Left ventricle myocardium inferior (tissue), 1 donor: ENCODE data around the gene GPS1. TPM values are rescaled to one million over a fixed set of nuclear protein-coding genes. Genes with fewer than 3 reads are reported as not detected.

Experiments
- DNase-seq: peaks from one replicate; pipeline ENCODE4 v3.0.0-alpha.2; 2020
- H3K27ac ChIP-seq: fragments of 200-600 bp; replicated peaks from 2 replicates; pipeline ENCODE4 v1.8.0; 2021
- H3K27me3 ChIP-seq: fragments of 200-600 bp; 2 replicates; pipeline ENCODE4 v1.8.0; 2021; ENCODE audit warnings: low read depth
- H3K36me3 ChIP-seq: fragments of 200-600 bp; 2 replicates; pipeline ENCODE4 v1.8.0; 2021
- H3K4me1 ChIP-seq: fragments of 200-600 bp; 2 replicates; pipeline ENCODE4 v1.8.0; 2021
- H3K4me3 ChIP-seq: fragments of 200-600 bp; 2 replicates; pipeline ENCODE4 v1.8.0; 2021; ENCODE audit warnings: mild to moderate bottlenecking, moderate library complexity
- H3K9me3 ChIP-seq: fragments of 200-600 bp; replicated peaks from 2 replicates; pipeline ENCODE4 v1.8.0; 2021
- intact Hi-C: fragments of 100-400 bp; cut with micrococcal nuclease; formaldehyde crosslinking; loops from one replicate; pipeline ENCODE4 v1.11.0; 2022
- total RNA-seq: library from RNA; stranded (reverse); fragmentation: NEBNext Ultra II Directional; extraction: Animal tissue kit (Norgen Biotek cat#: 25700); gene quantifications from one replicate; pipeline ENCODE4 v1.2.1, GENCODE V29; 2021
- TF ChIP-seq, protein P1 (sequence below): fragments of 200-600 bp; IDR thresholded peaks from 2 replicates; pipeline ENCODE4 v1.8.0; 2021; ENCODE audit warnings: antibody characterized with exemption, mild to moderate bottlenecking, borderline replicate concordance
- donor health status: DM: no; HTN: yes; CAD: no; lungs with severe emphysema.

Gene GPS1
- total RNA-seq, 1 donor from 2014 or later, result 85.9 TPM

DNA sequence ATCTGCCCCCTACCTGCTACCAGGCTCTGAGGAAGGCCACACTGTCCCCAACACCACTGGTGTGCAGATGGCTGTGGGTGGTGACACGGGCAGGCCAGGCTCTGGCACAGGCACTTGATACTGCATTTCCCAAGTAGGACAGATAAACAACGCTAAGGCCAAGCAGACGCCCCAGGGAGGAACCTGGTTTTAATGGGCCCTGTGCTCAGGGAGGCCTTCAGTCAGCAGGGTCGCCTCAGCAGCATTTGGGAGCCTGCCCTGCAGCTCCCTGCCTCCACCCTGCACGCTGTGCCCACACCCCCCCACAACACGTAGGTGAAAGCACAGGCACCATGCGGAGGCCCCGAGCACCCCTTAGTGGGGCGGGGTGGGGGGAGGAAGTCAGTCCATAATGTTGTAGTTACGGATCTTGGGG, 49.6 kb downstream of the GPS1 start:
- TF ChIP-seq, protein P1, sequence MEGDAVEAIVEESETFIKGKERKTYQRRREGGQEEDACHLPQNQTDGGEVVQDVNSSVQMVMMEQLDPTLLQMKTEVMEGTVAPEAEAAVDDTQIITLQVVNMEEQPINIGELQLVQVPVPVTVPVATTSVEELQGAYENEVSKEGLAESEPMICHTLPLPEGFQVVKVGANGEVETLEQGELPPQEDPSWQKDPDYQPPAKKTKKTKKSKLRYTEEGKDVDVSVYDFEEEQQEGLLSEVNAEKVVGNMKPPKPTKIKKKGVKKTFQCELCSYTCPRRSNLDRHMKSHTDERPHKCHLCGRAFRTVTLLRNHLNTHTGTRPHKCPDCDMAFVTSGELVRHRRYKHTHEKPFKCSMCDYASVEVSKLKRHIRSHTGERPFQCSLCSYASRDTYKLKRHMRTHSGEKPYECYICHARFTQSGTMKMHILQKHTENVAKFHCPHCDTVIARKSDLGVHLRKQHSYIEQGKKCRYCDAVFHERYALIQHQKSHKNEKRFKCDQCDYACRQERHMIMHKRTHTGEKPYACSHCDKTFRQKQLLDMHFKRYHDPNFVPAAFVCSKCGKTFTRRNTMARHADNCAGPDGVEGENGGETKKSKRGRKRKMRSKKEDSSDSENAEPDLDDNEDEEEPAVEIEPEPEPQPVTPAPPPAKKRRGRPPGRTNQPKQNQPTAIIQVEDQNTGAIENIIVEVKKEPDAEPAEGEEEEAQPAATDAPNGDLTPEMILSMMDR, result no peak
- intact Hi-C loops, result no loop called here
- Histone ChIP-seq H3K36me3 (no peaks in the 10 kb centered on the region), H3K9me3 (no peaks in the 10 kb centered on the region), H3K27me3 (no peaks in the 10 kb centered on the region), H3K4me1 (peaks cover 62% of the 10 kb centered on the region), H3K27ac (peak overlapping the region; percentile 63), H3K4me3 (no peak overlapping the region)
- no peak for DNase-seq

DNA sequence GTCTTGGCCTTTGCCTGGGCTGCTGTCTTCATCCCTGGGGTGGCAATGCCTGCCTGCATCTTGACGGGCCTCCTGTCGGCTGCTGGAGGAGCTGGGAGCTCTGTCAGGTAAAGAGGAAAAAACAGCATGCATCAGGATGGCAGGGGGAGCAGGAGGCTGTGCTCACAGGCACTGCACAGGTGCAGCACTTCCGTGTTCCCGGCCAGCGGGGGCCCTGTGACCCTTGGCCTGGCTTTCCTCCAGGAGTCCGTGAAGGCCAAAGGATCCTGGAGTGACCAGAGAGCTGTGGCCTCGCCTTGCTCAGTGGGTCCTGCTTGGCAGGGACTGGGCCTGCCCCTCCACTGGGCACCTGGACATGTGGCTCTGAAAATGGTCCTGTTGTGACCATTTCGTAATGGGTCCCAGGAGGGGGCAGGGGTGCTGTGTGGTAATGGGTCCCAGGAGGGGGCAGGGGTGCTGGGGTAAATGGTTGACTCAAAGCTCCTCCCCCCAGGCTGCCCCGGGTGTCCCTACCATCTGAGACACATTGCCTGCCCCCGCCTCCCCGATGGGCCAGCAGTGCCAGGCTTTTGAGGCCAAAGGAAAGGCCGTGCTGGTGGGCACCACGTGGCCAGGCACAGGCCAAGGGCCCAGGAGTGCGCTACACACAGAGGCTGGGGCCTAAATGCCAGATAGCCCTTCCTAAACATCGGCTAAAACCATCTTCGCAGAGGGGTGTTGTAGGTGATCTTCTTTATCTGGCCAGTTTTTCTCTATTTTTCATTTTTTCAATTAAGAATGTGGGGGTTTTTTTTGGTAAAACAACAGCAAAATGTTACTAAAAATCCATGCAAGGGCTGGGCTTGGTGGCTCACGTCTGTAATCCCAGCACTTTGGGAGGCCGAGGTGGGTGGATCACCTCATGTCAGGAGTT, 50.3 kb downstream of the GPS1 start:
- H3K27me3 ChIP-seq, result no peaks in the 10 kb centered on the region
- no peaks in the 10 kb centered on the region for H3K9me3 ChIP-seq
- H3K36me3 ChIP-seq, result no peaks in the 10 kb centered on the region
- H3K27ac ChIP-seq, result peak overlapping the region; percentile 63
- TF ChIP-seq, protein P1, result no peak
- no peak for DNase-seq
- H3K4me1 ChIP-seq, result peaks cover 62% of the 10 kb centered on the region
- H3K4me3 ChIP-seq, result no peak overlapping the region
- intact Hi-C loops, result no loop called here

DNA sequence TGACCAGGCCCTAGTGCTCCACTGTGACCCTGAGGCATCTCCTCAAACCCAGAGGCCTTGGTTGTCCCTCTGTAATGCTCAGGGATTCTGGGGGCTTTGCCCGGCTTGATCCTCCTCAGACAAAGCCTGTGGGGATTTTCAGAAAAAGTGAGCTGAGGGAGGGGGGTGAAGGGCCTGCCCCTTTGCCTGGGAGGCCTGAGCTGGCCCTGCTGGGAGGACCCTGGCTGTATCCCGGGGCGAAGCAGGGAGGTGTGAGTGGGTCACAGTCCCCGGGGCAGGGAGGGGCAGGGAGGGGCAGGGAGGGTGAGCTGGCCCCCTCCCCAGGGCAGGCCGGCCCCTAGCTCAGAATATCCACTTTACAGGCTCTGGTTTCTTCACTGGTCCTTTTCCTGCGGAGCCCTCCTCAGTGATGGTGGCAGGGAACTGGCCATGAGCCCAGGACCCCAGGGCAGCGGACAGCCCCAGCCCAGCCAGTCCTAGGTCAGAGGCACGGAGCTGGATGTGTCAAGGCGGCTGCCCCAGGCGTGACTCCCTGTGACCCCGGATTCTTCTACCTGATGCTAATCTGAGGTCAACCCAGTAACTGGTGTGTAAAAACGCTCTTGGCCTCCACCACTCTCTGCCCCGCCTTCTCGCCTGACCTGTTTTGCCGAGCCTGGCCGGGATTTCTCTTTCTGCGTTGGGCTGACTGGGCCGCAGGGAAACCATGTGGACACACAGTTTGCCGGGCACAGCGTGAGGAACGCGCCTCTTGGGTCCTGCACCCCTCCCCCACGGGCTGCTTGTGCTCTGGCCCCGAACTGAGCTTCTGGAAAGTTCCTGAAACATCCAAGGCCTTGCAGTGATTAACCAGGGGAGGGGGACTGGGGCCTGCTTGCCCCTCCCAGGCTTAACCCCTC, 52.1 kb downstream of the GPS1 start:
- TF ChIP-seq, protein P1, result no peak
- intact Hi-C loops, result no loop called here
- H3K27ac ChIP-seq, result peak overlapping the region; percentile 57
- H3K4me1 ChIP-seq, result peaks cover 57% of the 10 kb centered on the region
- DNase-seq, result no peak
- no peaks in the 10 kb centered on the region for H3K36me3 ChIP-seq
- H3K4me3 ChIP-seq, result no peak overlapping the region
- H3K9me3 ChIP-seq, result no peaks in the 10 kb centered on the region
- H3K27me3 ChIP-seq, result no peaks in the 10 kb centered on the region

DNA sequence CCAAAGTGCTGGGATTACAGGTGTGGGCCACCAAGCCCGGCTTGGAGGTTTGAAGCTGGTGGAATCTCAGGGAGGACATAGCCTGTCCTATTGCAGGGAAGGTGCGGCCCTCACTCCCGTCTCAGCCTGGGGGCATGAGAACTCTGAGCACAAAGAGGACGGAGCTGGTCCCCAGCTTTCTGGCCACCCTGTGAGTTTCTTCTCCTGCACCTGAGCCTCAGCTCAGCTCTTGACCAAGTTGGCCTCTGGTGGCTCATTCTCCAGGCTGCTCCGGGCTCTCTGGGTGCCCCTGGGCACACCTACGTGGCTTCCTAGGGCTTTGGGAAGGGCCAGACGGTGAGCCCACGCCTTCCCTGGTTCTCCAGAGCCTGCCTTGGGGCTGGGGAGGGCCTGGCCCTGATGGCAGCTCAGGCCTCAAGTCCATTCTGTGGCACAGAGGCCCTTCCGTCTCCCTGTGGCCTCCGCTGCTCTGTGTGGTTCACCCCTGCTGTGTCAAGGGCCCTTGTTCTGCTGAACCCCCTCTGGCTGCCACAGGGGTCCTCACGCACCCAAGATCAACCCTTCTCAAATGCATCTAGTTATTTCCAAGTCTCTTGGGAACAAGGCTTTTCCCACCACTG, 53.2 kb downstream of the GPS1 start:
- no peak for DNase-seq
- Histone ChIP-seq H3K4me1 (peaks cover 46% of the 10 kb centered on the region), H3K27ac (no peak overlapping the region), H3K4me3 (no peak overlapping the region), H3K36me3 (no peaks in the 10 kb centered on the region), H3K27me3 (no peaks in the 10 kb centered on the region), H3K9me3 (no peaks in the 10 kb centered on the region)
- TF ChIP-seq, protein P1, result no peak
- intact Hi-C loops, result no loop called here

DNA sequence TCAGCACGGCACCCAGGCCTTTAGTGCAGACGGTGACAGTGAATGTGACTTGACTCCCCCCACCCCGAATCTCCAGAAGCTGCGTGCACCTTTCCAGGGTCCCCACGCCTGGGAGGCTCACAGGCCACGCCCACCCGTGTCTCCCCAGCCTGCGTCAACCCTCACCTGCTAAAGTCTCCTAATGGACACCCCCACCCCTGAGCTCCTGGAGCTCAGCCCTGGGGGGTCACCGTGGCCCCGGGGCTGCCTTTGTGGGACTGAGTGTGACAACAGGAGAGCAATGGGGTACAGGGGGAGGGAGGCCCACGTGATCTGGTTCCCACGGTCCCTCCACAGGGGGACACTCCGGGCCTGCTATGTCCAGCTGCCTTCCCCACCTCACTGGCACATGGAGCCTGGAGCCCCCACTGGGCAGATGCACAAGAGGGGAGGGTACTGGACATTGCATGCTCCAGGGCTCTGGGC, 53.8 kb downstream of the GPS1 start:
- no peak for DNase-seq
- Histone ChIP-seq H3K27ac (peak overlapping the region; percentile 76), H3K4me3 (no peak overlapping the region), H3K4me1 (peaks cover 42% of the 10 kb centered on the region), H3K27me3 (no peaks in the 10 kb centered on the region), H3K9me3 (no peaks in the 10 kb centered on the region), H3K36me3 (no peaks in the 10 kb centered on the region)
- intact Hi-C loops, result no loop called here
- TF ChIP-seq, protein P1, result no peak
